ENCODE data around the gene KLHL28.

DNA sequence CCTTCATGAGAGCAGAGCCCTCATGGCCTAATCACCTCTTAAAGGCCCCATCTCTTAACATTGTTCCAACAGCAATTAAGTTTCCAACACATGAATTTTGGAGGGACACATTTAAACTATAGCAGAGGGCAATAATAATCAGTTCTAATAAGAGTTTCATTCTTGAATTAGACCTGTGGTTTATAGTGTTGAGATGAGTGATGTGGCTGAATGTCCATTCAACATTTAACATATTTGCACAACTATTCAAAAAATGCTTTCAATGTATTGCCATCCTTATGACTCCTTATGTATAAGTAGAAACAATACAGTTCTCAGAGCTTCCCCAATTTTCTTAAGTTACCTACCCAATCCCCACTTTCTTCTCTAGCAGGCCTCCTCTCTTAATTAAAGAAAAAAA, 21.5 kb downstream of the KLHL28 start:
- no peak for TF ChIP-seq POLR2A (IDR thresholded peaks at IDR 0.05)
- TF ChIP-seq, protein P1, sequence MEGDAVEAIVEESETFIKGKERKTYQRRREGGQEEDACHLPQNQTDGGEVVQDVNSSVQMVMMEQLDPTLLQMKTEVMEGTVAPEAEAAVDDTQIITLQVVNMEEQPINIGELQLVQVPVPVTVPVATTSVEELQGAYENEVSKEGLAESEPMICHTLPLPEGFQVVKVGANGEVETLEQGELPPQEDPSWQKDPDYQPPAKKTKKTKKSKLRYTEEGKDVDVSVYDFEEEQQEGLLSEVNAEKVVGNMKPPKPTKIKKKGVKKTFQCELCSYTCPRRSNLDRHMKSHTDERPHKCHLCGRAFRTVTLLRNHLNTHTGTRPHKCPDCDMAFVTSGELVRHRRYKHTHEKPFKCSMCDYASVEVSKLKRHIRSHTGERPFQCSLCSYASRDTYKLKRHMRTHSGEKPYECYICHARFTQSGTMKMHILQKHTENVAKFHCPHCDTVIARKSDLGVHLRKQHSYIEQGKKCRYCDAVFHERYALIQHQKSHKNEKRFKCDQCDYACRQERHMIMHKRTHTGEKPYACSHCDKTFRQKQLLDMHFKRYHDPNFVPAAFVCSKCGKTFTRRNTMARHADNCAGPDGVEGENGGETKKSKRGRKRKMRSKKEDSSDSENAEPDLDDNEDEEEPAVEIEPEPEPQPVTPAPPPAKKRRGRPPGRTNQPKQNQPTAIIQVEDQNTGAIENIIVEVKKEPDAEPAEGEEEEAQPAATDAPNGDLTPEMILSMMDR (IDR thresholded peaks at IDR 0.05), result no peak
